Osteoblast (primary cell): Measurements from ENCODE around the gene CRTC3. TPM values are rescaled to one million over a fixed set of nuclear protein-coding genes. Genes with fewer than 3 reads are reported as not detected.

Experiments
- DNase-seq: peaks from one replicate; pipeline ENCODE4 v3.0.0; 2011; ENCODE audit warnings: low spot score, mixed read lengths; ENCODE audit not compliant: insufficient read length; ENCODE audit errors: missing footprints
- H2AFZ ChIP-seq: 2 replicates; pipeline ENCODE4 v1.6.0; 2011; ENCODE audit warnings: mild to moderate bottlenecking, low read length
- H3K27ac ChIP-seq: 2 replicates; pipeline ENCODE4 v1.5.1; 2011; ENCODE audit warnings: mild to moderate bottlenecking, low read depth, low read length, moderate library complexity
- H3K27me3 ChIP-seq: 2 replicates; pipeline ENCODE4 v1.6.0; 2012; ENCODE audit warnings: mild to moderate bottlenecking, control low read depth, inconsistent platforms, low read length, moderate library complexity; ENCODE audit not compliant: insufficient read depth
- H3K36me3 ChIP-seq: 2 replicates; pipeline ENCODE4 v1.5.1; 2011; ENCODE audit warnings: mild to moderate bottlenecking, low read length, control low read depth, moderate library complexity; ENCODE audit not compliant: insufficient read depth
- H3K4me1 ChIP-seq: 2 replicates; pipeline ENCODE4 v1.5.1; 2011; ENCODE audit warnings: mild to moderate bottlenecking, low read length, control low read depth, moderate library complexity; ENCODE audit not compliant: insufficient read depth
- H3K4me2 ChIP-seq: 2 replicates; pipeline ENCODE4 v1.6.0; 2011; ENCODE audit warnings: mild to moderate bottlenecking, low read length; ENCODE audit not compliant: insufficient read depth
- H3K4me3 ChIP-seq: fragments of 200-600 bp; sonication (generic); 3 replicates; pipeline ENCODE4 v1.5.1; 2012; ENCODE audit warnings: mild to moderate bottlenecking, low read length, inconsistent platforms; ENCODE audit not compliant: insufficient read depth
- H3K79me2 ChIP-seq: 2 replicates; pipeline ENCODE4 v1.6.0; 2012; ENCODE audit warnings: mild to moderate bottlenecking, low read length, control low read depth, inconsistent platforms; ENCODE audit not compliant: insufficient read depth
- H3K9me3 ChIP-seq: 2 replicates; pipeline ENCODE4 v1.5.1; 2011; ENCODE audit warnings: low read depth, low read length, control low read depth
- H4K20me1 ChIP-seq: 2 replicates; pipeline ENCODE4 v1.6.0; 2012; ENCODE audit warnings: mild to moderate bottlenecking, low read length, control low read depth; ENCODE audit not compliant: insufficient read depth
- total RNA-seq: library from RNA; depleted of rRNA; stranded (reverse); fragments of >200 nt; gene quantifications from 2 replicates; pipeline ENCODE4 v1.2.3, GENCODE V29; 2012
- TF ChIP-seq, protein P1 (sequence below): IDR thresholded peaks from 2 replicates; pipeline ENCODE4 v1.5.1; 2011; ENCODE audit warnings: mild to moderate bottlenecking, low read depth, low read length, moderate library complexity; ENCODE audit errors: extremely low read depth

The CRTC3 gene
- total RNA-seq, 1 donor: 25.0 TPM

DNA sequence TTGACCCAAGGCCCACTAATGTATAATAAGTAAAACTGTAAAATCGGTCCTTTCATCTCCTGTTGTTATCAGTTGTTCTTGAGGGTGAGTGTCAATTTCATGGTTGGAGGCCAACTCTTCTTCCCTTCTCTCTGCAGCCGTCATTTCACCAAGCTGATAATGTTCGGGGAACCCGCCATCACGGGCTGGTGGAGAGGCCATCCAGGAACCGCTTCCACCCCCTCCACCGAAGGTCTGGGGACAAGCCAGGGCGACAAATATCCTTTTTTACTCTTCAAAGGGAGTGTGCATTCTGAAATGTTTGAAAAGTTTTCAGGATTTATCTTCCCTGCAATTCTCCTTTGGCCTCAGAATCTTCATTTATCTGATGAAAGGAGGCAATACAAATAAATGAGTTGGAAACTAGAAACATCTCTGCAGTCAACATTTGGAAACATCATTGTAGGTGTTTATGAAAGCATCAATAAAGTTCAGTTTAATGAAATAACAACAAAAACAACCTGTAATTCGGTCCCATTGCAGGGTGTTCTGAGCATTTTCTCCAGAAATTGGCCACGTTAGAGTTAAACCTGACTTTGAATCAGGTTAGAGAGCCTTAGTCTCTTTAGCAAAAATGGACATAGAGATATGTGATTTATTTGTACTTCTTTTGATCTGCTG lies 63.9 kb downstream of the CRTC3 start:
- H3K79me2 ChIP-seq: peaks cover 34% of the 10 kb centered on the region
- TF ChIP-seq, protein P1, sequence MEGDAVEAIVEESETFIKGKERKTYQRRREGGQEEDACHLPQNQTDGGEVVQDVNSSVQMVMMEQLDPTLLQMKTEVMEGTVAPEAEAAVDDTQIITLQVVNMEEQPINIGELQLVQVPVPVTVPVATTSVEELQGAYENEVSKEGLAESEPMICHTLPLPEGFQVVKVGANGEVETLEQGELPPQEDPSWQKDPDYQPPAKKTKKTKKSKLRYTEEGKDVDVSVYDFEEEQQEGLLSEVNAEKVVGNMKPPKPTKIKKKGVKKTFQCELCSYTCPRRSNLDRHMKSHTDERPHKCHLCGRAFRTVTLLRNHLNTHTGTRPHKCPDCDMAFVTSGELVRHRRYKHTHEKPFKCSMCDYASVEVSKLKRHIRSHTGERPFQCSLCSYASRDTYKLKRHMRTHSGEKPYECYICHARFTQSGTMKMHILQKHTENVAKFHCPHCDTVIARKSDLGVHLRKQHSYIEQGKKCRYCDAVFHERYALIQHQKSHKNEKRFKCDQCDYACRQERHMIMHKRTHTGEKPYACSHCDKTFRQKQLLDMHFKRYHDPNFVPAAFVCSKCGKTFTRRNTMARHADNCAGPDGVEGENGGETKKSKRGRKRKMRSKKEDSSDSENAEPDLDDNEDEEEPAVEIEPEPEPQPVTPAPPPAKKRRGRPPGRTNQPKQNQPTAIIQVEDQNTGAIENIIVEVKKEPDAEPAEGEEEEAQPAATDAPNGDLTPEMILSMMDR: no peak
- peak overlapping the region; percentile 30 for H3K27ac ChIP-seq

DNA sequence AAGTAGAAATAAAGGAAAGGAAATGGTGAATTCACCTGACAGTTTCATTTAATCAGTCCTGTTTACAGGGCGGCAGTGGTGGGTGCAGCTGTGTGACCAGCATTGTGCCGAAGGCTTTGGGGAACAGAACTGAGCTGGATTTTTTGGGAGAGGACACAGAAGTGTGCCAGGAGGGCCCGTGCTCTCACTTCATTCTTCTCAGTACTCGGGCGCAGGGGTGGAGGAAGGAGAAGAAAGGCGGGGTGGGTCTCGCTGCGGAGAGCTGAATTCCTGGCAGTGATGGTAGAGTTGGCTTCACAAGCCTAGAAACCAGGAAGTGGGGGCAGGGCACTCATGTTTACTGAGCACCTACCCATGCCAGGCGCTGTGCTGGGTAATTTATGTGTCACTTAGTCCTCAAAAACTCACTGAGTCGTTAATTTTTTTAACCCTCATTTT lies 64.6 kb downstream of the CRTC3 start:
- H3K4me1 ChIP-seq: peaks cover 30% of the 10 kb centered on the region
- H2AFZ ChIP-seq: no peak overlapping the region
- H3K27ac ChIP-seq: peak overlapping the region; percentile 30
- no peaks in the 10 kb centered on the region for H3K9me3 ChIP-seq
- no peak for DNase-seq
- H3K27me3 ChIP-seq: no peaks in the 10 kb centered on the region
- TF ChIP-seq, protein P1: no peak
- H4K20me1 ChIP-seq: no peaks in the 10 kb centered on the region
- H3K79me2 ChIP-seq: peaks cover 31% of the 10 kb centered on the region
- no peak overlapping the region for H3K4me3 ChIP-seq
- no peak overlapping the region for H3K4me2 ChIP-seq
- H3K36me3 ChIP-seq: peaks cover 6% of the 10 kb centered on the region

More for the DNA sequence above, 63.9 kb downstream of the CRTC3 start:
- no peak for DNase-seq
- Histone ChIP-seq H2AFZ (no peak overlapping the region), H3K9me3 (no peaks in the 10 kb centered on the region), H3K4me1 (peaks cover 30% of the 10 kb centered on the region), H3K4me2 (no peak overlapping the region), H3K4me3 (no peak overlapping the region), H4K20me1 (no peaks in the 10 kb centered on the region), H3K36me3 (peaks cover 6% of the 10 kb centered on the region), H3K27me3 (no peaks in the 10 kb centered on the region)

DNA sequence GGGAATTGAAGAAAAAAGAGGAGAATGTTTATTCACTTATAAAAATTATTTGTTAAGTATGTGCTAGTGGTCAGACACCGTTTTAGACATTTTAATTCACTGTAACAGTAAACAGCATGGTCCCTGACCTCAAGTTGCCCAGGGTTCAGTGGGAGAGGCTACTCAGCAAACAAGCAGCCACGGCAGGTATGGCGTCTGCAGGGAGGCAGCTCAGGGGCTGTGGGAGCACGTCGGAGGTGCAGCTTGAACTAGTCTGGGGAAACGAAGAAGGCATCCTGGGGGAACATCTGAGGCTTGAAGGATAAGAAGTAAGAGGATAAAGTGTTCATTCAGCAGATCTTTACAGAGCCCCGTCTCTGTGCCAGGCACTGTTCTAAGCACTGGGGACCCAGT lies 66.0 kb downstream of the CRTC3 start:
- no peak for DNase-seq
- TF ChIP-seq, protein P1: no peak
- H3K4me1 ChIP-seq: peaks cover 30% of the 10 kb centered on the region

DNA sequence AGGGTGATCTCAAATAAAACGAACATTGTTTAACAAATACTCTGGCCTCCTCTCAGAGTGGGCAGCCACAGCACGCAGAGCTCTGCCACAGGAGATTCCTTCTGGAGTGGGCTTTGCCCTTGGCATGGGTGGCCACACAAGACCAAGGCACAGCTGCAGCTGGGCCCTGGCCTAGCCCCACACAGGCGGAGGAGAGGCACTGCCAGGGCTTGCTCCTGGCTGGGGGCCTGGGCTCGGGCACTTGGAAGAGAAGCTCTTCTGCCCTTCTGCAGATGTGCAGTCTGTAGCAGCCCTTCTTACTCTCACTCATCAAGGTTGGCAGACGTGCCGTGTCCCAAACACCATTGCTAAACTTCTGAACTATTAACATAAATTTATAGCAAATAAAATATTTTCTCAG lies 67.2 kb downstream of the CRTC3 start:
- Histone ChIP-seq H3K27ac (no peak overlapping the region), H3K4me2 (no peak overlapping the region), H4K20me1 (no peaks in the 10 kb centered on the region), H3K79me2 (peaks cover 21% of the 10 kb centered on the region), H2AFZ (no peak overlapping the region), H3K27me3 (no peaks in the 10 kb centered on the region), H3K4me3 (no peak overlapping the region), H3K4me1 (peaks cover 24% of the 10 kb centered on the region), H3K36me3 (peaks cover 13% of the 10 kb centered on the region), H3K9me3 (no peaks in the 10 kb centered on the region)
- TF ChIP-seq, protein P1: no peak
- no peak for DNase-seq

More for the DNA sequence above, 66.0 kb downstream of the CRTC3 start:
- H3K27me3 ChIP-seq: no peaks in the 10 kb centered on the region
- H3K79me2 ChIP-seq: peaks cover 25% of the 10 kb centered on the region
- H4K20me1 ChIP-seq: no peaks in the 10 kb centered on the region
- no peaks in the 10 kb centered on the region for H3K9me3 ChIP-seq
- no peak overlapping the region for H2AFZ ChIP-seq
- peak overlapping the region; percentile 40 for H3K27ac ChIP-seq
- no peak overlapping the region for H3K4me3 ChIP-seq
- no peak overlapping the region for H3K4me2 ChIP-seq
- peaks cover 11% of the 10 kb centered on the region for H3K36me3 ChIP-seq
